PC-3 (cell line): ENCODE data around the gene EPG5. TPM values are rescaled to one million over a fixed set of nuclear protein-coding genes. Genes with fewer than 3 reads are reported as not detected.
A peak's percentile ranks its signal among the peaks of the same experiment; 100 is the strongest.

Experiments
- ATAC-seq: fragments of 200-7000 bp; cut with Tn5 transposase; 2 replicates; pipeline ENCODE4 v1.9.1; 2020; ENCODE audit warnings: mild to moderate bottlenecking, moderate library complexity
- BruUV-seq: library from RNA; stranded (reverse); fragments of 400-500 nt; replicated peaks from 2 replicates; lab custom pipeline; 2021; lab: Mats Ljungman, UMichigan
- CTCF ChIA-PET: fragments of 300-600 bp; sonication (Branson Sonifier 250); formaldehyde crosslinking; loops from one replicate; lab custom pipeline; 2022; ENCODE audit warnings: antibody characterized with exemption; lab: Charles Lee
- POLR2A ChIA-PET: fragments of 300-600 bp; sonication (Branson Sonifier 250); formaldehyde crosslinking; loops from one replicate; lab custom pipeline; 2022; ENCODE audit warnings: antibody characterized with exemption; ENCODE audit not compliant: unreplicated experiment; lab: Charles Lee
- DNase-seq: peaks from one replicate; pipeline ENCODE4 v3.0.0-alpha.2; 2015
- H2AFZ ChIP-seq: fragments of 300-600 bp; sonication (generic); 2 replicates; pipeline ENCODE4 v1.6.0; 2016; ENCODE audit warnings: antibody characterized with exemption, low read length
- H3F3A ChIP-seq: fragments of 300-600 bp; sonication (generic); one replicate; pipeline ENCODE4 v1.6.0; 2017; ENCODE audit warnings: antibody characterized with exemption, low read length, control low read depth, mild to moderate bottlenecking; ENCODE audit not compliant: unreplicated experiment
- H3K27ac ChIP-seq: fragments of 300-600 bp; sonication (generic); 2 replicates; pipeline ENCODE4 v1.5.1; 2016; ENCODE audit warnings: mild to moderate bottlenecking, low read length
- H3K27me3 ChIP-seq: fragments of 300-600 bp; sonication (generic); 2 replicates; pipeline ENCODE4 v1.6.1; 2016; ENCODE audit warnings: low read length, mixed read lengths
- H3K36me3 ChIP-seq: fragments of 300-600 bp; sonication (generic); 2 replicates; pipeline ENCODE4 v1.6.1; 2016; ENCODE audit warnings: low read depth, mixed run types, low read length, mixed read lengths
- H3K4me1 ChIP-seq: fragments of 300-600 bp; sonication (generic); 2 replicates; pipeline ENCODE4 v1.5.1; 2016; ENCODE audit warnings: low read length; ENCODE audit not compliant: insufficient read depth
- H3K4me2 ChIP-seq: fragments of 300-600 bp; sonication (generic); 2 replicates; pipeline ENCODE4 v1.6.0; 2016; ENCODE audit warnings: low read length
- H3K4me3 ChIP-seq: fragments of 300-600 bp; sonication (generic); 2 replicates; pipeline ENCODE4 v1.5.1; 2016; ENCODE audit warnings: mild to moderate bottlenecking, low read length, mixed read lengths
- H3K79me2 ChIP-seq: fragments of 300-600 bp; sonication (generic); 2 replicates; pipeline ENCODE4 v1.6.1; 2017; ENCODE audit warnings: low read length, mixed read lengths
- H3K9ac ChIP-seq: fragments of 300-600 bp; sonication (generic); 2 replicates; pipeline ENCODE4 v1.6.0; 2016; ENCODE audit warnings: mild to moderate bottlenecking, low read length
- H3K9me2 ChIP-seq: fragments of 300-600 bp; sonication (generic); replicated peaks from 2 replicates; pipeline ENCODE4 v1.6.1; 2016; ENCODE audit warnings: mixed run types, low read length, mixed read lengths
- H3K9me3 ChIP-seq: fragments of 300-600 bp; sonication (generic); 2 replicates; pipeline ENCODE4 v1.6.1; 2016; ENCODE audit warnings: low read length, mixed read lengths
- H4K20me1 ChIP-seq: fragments of 300-600 bp; sonication (generic); 2 replicates; pipeline ENCODE4 v1.6.1; 2016; ENCODE audit warnings: low read length, mixed read lengths
- CTCF ChIP-seq: fragments of 300-600 bp; sonication (generic); conservative IDR thresholded peaks from 2 replicates; pipeline ENCODE4 v1.5.1; 2017; ENCODE audit warnings: antibody characterized with exemption, low read depth, mild to moderate bottlenecking, low read length
- EZH2 ChIP-seq: fragments of 300-600 bp; sonication (generic); IDR thresholded peaks from one replicate; pipeline ENCODE4 v1.6.1; 2017; ENCODE audit warnings: antibody characterized with exemption, mild to moderate bottlenecking, low read length; ENCODE audit not compliant: unreplicated experiment
- EZH2phosphoT487 ChIP-seq: fragments of 300-600 bp; sonication (generic); IDR thresholded peaks from 2 replicates; pipeline ENCODE4 v1.6.1; 2018; ENCODE audit warnings: mild to moderate bottlenecking, antibody characterized with exemption, low read length, borderline replicate concordance
- intact Hi-C: fragments of 100-400 bp; cut with micrococcal nuclease; formaldehyde crosslinking; loops from 2 replicates; pipeline ENCODE4 v1.9.0; 2023
- total RNA-seq: library from RNA; depleted of rRNA; stranded (reverse); fragments of >200 nt; gene quantifications from 2 replicates; pipeline ENCODE4 v1.2.3, GENCODE V29; 2014

Gene EPG5
- total RNA-seq, 1 experiment from 2014 or later = 7.1 TPM

GRCh38 chr18:45826084-45826483, 141.0 kb downstream of the EPG5 start:
- Histone ChIP-seq H3K4me2 (no peak overlapping the region), H2AFZ (no peak overlapping the region), H3K27ac (peak overlapping the region; percentile 41), H3K9me3 (no peaks in the 10 kb centered on the region), H3K27me3 (no peaks in the 10 kb centered on the region), H3K4me3 (no peak overlapping the region), H4K20me1 (no peaks in the 10 kb centered on the region), H3K9ac (no peak overlapping the region), H3K79me2 (no peaks in the 10 kb centered on the region), H3K36me3 (no peaks in the 10 kb centered on the region), H3K9me2 (no peaks in the 10 kb centered on the region), H3F3A (no peaks in the 10 kb centered on the region), H3K4me1 (peaks cover 12% of the 10 kb centered on the region)
- no peak for DNase-seq
- CTCF ChIA-PET = no interaction called here
- POLR2A ChIA-PET = no interaction called here
- no TSS peak for BruUV-seq
- TF ChIP-seq EZH2 (no peak), EZH2phosphoT487 (no peak), CTCF (no peak)
- ATAC-seq = no peak
- intact Hi-C loops = no loop called here

- CTCF ChIA-PET = no interaction called here
- POLR2A ChIA-PET = no interaction called here
- ATAC-seq = peak; percentile 18; the same call in 1 of the 2 replicates
- Histone ChIP-seq H3K9ac (no peak within 1 kb of the TSS), H3K36me3 (no peaks in the 10 kb centered on the region), H3K4me1 (peaks cover 12% of the 10 kb centered on the region), H2AFZ (no peak within 1 kb of the TSS), H3K27ac (peak within 1 kb of the TSS; percentile 41), H4K20me1 (no peaks in the 10 kb centered on the region), H3K4me2 (no peak within 1 kb of the TSS), H3K9me3 (no peaks in the 10 kb centered on the region), H3K4me3 (no peak within 1 kb of the TSS), H3K79me2 (no peaks in the 10 kb centered on the region), H3F3A (no peaks in the 10 kb centered on the region), H3K27me3 (no peaks in the 10 kb centered on the region), H3K9me2 (no peaks in the 10 kb centered on the region)
- TSS peak; percentile 63 for BruUV-seq
- no peak for TF ChIP-seq EZH2
- TF ChIP-seq EZH2phosphoT487 = no peak
- TF ChIP-seq CTCF = no peak
- intact Hi-C loops = no loop called here
- no peak for DNase-seq
Observed at GRCh38 chr18:45825258-45826044, 141.7 kb downstream of the EPG5 start, which contains the start of gene SIGLEC15. SIGLEC15 (plus strand) TSS chr18:45825675; CDS start chr18:45825729, 54 bp downstream.

GRCh38 chr18:45821711-45822110, 145.4 kb downstream of the EPG5 start:
- Histone ChIP-seq H4K20me1 (no peaks in the 10 kb centered on the region), H3K4me2 (no peak overlapping the region), H3K9me2 (no peaks in the 10 kb centered on the region), H3F3A (no peaks in the 10 kb centered on the region), H3K9ac (no peak overlapping the region), H3K27ac (no peak overlapping the region), H3K4me3 (no peak overlapping the region), H2AFZ (no peak overlapping the region), H3K9me3 (no peaks in the 10 kb centered on the region), H3K4me1 (no peaks in the 10 kb centered on the region), H3K79me2 (no peaks in the 10 kb centered on the region), H3K36me3 (no peaks in the 10 kb centered on the region), H3K27me3 (no peaks in the 10 kb centered on the region)
- intact Hi-C loops = no loop called here
- no TSS peak for BruUV-seq
- ChIA-PET POLR2A (no interaction called here), CTCF (no interaction called here)
- no peak for DNase-seq
- ATAC-seq = no peak
- TF ChIP-seq CTCF (no peak), EZH2 (no peak), EZH2phosphoT487 (no peak)
